Measurements from ENCODE around the gene TLK2.
"Not testable (repeated sequence)": the region's sequence is repeated elsewhere in the genome, so short reads cannot be mapped to it uniquely, and the experiment has no call there.

TLK2 gene

DNA sequence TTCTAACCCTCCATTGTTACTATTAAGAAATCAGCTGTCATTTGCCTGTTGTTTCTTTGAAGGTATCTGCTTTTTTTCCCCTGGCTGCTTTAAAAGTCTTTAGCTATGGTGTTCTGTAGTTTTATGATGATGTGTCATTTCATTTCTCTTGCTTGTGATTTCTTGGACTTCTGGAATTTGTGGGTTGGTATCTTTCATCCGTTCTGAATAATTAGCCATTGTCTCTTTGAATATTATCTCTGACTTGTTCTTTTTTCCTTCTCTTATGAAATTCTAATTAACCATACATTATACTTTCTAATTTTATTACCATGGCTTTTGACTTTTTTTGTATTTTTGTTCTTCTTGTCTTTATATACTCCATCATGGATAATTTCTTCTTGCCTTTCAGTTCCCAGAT, 52.3 kb downstream of the TLK2 start:
- H3K79me2 ChIP-seq (ENCODE audit: low read length); H4K20me1 ChIP-seq (ENCODE audit: insufficient read depth, low read length); H3K36me3 ChIP-seq (replicated peaks; ENCODE audit: low read depth, low read length): not testable (repeated sequence)

DNA sequence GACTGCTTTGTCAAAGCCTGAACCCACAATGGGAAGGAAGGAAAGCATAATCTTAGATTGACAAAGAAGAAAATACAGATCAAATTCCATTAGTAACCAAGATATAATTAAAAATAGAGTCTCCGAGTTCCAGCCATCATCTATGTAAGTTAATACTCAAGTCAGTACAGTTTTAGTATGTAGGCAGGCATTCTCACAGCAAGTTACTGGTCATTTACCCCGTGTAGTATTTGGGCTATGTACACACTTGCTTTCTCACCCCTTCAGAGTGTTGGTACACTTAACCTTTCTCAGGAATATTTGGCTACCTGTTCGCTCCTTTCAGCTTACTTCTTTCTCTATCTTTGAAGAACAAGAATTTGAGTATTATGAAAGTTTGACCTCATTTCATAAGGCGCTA, 57.9 kb downstream of the TLK2 start:
- not testable (repeated sequence) for H3K36me3 ChIP-seq (replicated peaks; ENCODE audit: low read depth, low read length); H3K4me3 ChIP-seq (ENCODE audit: low read length); H2AFZ ChIP-seq (ENCODE audit: low read depth, low read length); H3K9me3 ChIP-seq (ENCODE audit: insufficient read depth, low read length); H3K27ac ChIP-seq (ENCODE audit: low read length); H3K27me3 ChIP-seq (ENCODE audit: low read depth, low read length); H4K20me1 ChIP-seq (ENCODE audit: insufficient read depth, low read length); H3K4me2 ChIP-seq (ENCODE audit: low read length); H3K9ac ChIP-seq (ENCODE audit: low read length); H3K4me1 ChIP-seq (ENCODE audit: low read length); H3K79me2 ChIP-seq (ENCODE audit: low read length)

More for the DNA sequence above, 52.3 kb downstream of the TLK2 start:
- not testable (repeated sequence) for H3K9ac ChIP-seq (ENCODE audit: low read length); H3K27me3 ChIP-seq (ENCODE audit: low read depth, low read length); H3K4me3 ChIP-seq (ENCODE audit: low read length); H3K27ac ChIP-seq (ENCODE audit: low read length); H2AFZ ChIP-seq (ENCODE audit: low read depth, low read length); H3K9me3 ChIP-seq (ENCODE audit: insufficient read depth, low read length); H3K4me1 ChIP-seq (ENCODE audit: low read length); H3K4me2 ChIP-seq (ENCODE audit: low read length)

DNA sequence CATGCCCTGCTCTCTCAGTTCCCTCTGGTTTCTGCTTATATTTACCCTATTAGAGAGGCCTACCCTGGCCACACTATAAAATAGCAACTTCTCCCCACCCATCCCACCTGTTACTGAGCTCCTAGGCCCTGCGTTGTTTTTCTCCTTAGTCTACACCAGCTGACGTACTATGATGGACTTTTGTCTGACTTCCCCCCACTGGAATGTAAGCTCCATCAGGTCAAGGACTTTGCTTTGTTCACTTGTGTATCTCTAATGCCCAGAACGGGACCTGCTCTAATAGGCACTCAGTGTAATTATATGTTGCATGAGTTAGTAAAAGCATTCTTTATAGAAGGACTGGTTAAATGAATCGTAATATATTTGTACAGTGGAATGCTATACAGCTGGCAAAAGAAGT, 62.4 kb downstream of the TLK2 start:
- not testable (repeated sequence) for H3K27me3 ChIP-seq (ENCODE audit: low read depth, low read length); H4K20me1 ChIP-seq (ENCODE audit: insufficient read depth, low read length); H3K9ac ChIP-seq (ENCODE audit: low read length); H3K4me1 ChIP-seq (ENCODE audit: low read length); H3K27ac ChIP-seq (ENCODE audit: low read length); H3K4me3 ChIP-seq (ENCODE audit: low read length); H3K36me3 ChIP-seq (replicated peaks; ENCODE audit: low read depth, low read length); H3K9me3 ChIP-seq (ENCODE audit: insufficient read depth, low read length); H3K4me2 ChIP-seq (ENCODE audit: low read length); H2AFZ ChIP-seq (ENCODE audit: low read depth, low read length)
- H3K79me2 ChIP-seq (ENCODE audit: low read length) = peaks cover 12% of the 10 kb centered on the region; the same call in 1 of the 2 replicates

DNA sequence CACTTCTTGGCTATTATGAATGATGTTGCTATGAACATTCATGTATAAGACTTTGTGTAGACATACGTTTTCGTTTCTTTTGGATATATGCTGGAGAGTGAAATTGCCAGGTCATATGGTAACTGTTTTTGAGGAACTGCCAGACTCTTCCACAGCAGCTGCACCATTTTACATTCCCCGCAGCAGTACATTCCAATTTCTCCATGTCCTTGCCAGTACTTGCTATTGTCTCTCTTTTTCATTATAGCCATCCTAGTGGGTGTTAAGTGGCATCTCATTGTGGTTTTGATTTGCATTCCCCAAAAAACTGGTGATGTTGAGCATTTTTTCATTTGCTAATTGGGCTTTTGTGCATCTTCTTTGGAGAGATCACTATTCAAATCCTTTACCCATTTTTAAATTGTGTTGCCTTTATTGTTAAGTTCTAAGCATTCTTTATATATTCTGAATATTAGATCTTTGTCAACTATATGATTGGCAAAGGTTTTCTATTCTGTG, 64.7 kb downstream of the TLK2 start:
- not testable (repeated sequence) for H3K4me1 ChIP-seq (ENCODE audit: low read length); H3K27ac ChIP-seq (ENCODE audit: low read length); H3K9ac ChIP-seq (ENCODE audit: low read length); H3K27me3 ChIP-seq (ENCODE audit: low read depth, low read length); H3K36me3 ChIP-seq (replicated peaks; ENCODE audit: low read depth, low read length); H3K4me2 ChIP-seq (ENCODE audit: low read length); H3K4me3 ChIP-seq (ENCODE audit: low read length); H2AFZ ChIP-seq (ENCODE audit: low read depth, low read length); H4K20me1 ChIP-seq (ENCODE audit: insufficient read depth, low read length); H3K9me3 ChIP-seq (ENCODE audit: insufficient read depth, low read length)
- peaks cover 12% of the 10 kb centered on the region; the same call in 1 of the 2 replicates for H3K79me2 ChIP-seq (ENCODE audit: low read length)

DNA sequence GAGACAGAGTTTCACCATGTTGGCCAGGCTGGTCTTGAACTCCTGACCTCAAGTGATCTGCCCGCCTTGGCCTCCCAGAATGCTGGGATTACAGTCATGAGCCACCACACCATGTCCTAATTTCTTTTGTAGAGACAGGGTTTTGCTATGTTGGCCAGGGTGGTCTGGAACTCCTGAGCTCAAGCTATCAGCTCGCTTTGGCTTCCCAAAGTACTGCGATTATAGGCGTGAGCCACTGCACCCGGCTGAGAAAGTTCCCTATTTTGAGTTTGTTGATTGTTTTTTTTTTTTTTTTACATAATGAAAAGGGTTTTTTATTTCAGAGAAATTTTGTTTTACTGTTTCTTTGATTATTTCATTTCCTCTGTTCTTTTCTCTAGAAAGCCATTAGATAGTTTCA, 67.4 kb downstream of the TLK2 start:
- H3K4me1 ChIP-seq (ENCODE audit: low read length); H3K4me2 ChIP-seq (ENCODE audit: low read length); H3K36me3 ChIP-seq (replicated peaks; ENCODE audit: low read depth, low read length); H3K27ac ChIP-seq (ENCODE audit: low read length); H3K27me3 ChIP-seq (ENCODE audit: low read depth, low read length); H3K9me3 ChIP-seq (ENCODE audit: insufficient read depth, low read length); H4K20me1 ChIP-seq (ENCODE audit: insufficient read depth, low read length); H3K9ac ChIP-seq (ENCODE audit: low read length); H3K4me3 ChIP-seq (ENCODE audit: low read length); H2AFZ ChIP-seq (ENCODE audit: low read depth, low read length): not testable (repeated sequence)
- H3K79me2 ChIP-seq (ENCODE audit: low read length) = peaks cover 12% of the 10 kb centered on the region; the same call in 1 of the 2 replicates

DNA sequence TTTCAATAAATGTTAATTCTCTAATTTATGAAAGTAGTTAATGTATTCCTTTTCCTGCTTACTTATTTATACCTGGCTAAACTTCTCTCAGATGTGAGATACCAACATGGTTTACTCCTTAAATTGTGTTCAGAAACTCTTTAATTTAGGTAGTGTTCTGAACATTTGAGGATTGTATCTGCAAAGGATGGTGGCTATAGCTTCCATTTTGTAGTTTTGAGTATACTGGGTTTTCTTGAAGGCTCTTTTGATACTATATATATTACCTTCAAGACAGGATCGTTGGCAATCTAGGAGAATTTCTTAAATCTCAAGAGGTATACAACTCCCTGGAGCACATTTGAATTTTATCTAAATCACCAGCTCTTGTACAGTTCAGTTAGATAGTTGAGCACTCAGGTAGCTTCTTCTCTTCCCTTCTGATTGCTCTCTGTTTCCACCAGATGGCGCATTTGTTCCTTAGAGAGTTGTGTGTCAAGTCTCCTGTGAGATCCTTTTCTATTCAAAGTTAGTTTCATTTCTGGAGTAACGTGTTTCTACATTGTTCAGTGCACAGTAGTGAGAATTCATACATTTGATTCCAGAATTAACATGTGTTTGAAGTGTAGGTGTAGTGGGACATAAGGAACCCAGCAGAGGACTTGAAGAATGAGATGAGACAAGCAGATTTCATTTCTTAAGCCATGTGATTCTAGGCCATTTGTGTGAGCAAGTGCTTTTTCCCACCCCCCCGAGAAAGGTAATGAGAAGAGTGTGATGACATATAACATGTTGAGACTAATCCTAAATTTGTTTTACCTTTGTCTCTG, 74.4 kb downstream of the TLK2 start:
- H4K20me1 ChIP-seq (ENCODE audit: insufficient read depth, low read length); H2AFZ ChIP-seq (ENCODE audit: low read depth, low read length); H3K9me3 ChIP-seq (ENCODE audit: insufficient read depth, low read length); H3K4me3 ChIP-seq (ENCODE audit: low read length); H3K36me3 ChIP-seq (replicated peaks; ENCODE audit: low read depth, low read length); H3K27me3 ChIP-seq (ENCODE audit: low read depth, low read length); H3K4me1 ChIP-seq (ENCODE audit: low read length); H3K9ac ChIP-seq (ENCODE audit: low read length); H3K27ac ChIP-seq (ENCODE audit: low read length); H3K79me2 ChIP-seq (ENCODE audit: low read length): not testable (repeated sequence)
- H3K4me2 ChIP-seq (ENCODE audit: low read length) = peak overlapping the region; percentile 77
- peak; percentile 44 for TF ChIP-seq CTCF (IDR thresholded peaks at IDR 0.05; ENCODE audit: low read depth, low read length)

GRCh38 chr17:62557532-62557931, 78.9 kb downstream of the TLK2 start:
- H3K36me3 ChIP-seq (replicated peaks; ENCODE audit: low read depth, low read length); H3K9me3 ChIP-seq (ENCODE audit: insufficient read depth, low read length); H3K27ac ChIP-seq (ENCODE audit: low read length); H3K4me3 ChIP-seq (ENCODE audit: low read length); H3K4me1 ChIP-seq (ENCODE audit: low read length); H4K20me1 ChIP-seq (ENCODE audit: insufficient read depth, low read length); H3K27me3 ChIP-seq (ENCODE audit: low read depth, low read length); H3K4me2 ChIP-seq (ENCODE audit: low read length); H3K79me2 ChIP-seq (ENCODE audit: low read length); H2AFZ ChIP-seq (ENCODE audit: low read depth, low read length); H3K9ac ChIP-seq (ENCODE audit: low read length): not testable (repeated sequence)

DNA sequence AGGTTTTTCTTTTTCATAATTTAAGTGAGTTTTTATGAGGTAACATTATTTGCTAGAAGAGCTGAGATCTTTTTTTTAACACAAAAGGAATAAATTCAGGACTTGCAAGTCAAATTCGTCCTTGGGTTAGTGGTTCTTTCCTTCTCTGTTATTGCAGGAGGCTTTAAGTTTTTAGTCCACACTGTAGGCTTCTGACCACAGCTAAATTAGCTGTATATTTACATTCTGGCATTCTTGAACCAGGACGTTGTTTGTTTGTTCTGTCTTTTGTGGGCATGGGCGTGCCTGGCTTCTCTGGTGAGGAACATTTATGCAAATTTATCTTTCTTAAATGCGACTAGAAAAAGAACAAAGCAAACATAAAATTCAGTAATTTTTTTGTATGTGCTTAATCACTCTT, 80.3 kb downstream of the TLK2 start:
- H2AFZ ChIP-seq (ENCODE audit: low read depth, low read length); H3K27me3 ChIP-seq (ENCODE audit: low read depth, low read length); H3K4me1 ChIP-seq (ENCODE audit: low read length); H3K4me2 ChIP-seq (ENCODE audit: low read length); H3K27ac ChIP-seq (ENCODE audit: low read length); H3K4me3 ChIP-seq (ENCODE audit: low read length); H3K9me3 ChIP-seq (ENCODE audit: insufficient read depth, low read length); H3K79me2 ChIP-seq (ENCODE audit: low read length); H3K9ac ChIP-seq (ENCODE audit: low read length); H4K20me1 ChIP-seq (ENCODE audit: insufficient read depth, low read length): not testable (repeated sequence)
- peaks cover 21% of the 10 kb centered on the region for H3K36me3 ChIP-seq (replicated peaks; ENCODE audit: low read depth, low read length)

DNA sequence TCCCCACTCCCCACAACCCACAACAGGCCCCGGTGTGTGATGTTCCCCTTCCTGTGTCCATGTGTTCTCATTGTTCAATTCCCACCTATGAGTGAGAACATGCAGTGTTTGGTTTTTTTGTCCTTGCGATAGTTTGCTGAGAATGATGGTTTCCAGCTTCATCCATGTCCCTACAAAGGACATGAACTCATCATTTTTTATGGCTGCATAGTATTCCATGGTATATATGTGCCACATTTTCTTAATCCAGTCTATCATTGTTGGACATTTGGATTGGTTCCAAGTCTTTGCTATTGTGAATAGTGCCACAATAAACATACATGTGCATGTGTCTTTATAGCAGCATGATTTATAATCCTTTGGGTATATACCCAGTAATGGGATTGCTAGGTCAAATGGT, 82.3 kb downstream of the TLK2 start:
- H3K36me3 ChIP-seq (replicated peaks; ENCODE audit: low read depth, low read length) = peaks cover 33% of the 10 kb centered on the region
- H2AFZ ChIP-seq (ENCODE audit: low read depth, low read length); H3K4me3 ChIP-seq (ENCODE audit: low read length); H3K79me2 ChIP-seq (ENCODE audit: low read length); H3K4me1 ChIP-seq (ENCODE audit: low read length); H3K9me3 ChIP-seq (ENCODE audit: insufficient read depth, low read length); H4K20me1 ChIP-seq (ENCODE audit: insufficient read depth, low read length); H3K4me2 ChIP-seq (ENCODE audit: low read length); H3K9ac ChIP-seq (ENCODE audit: low read length); H3K27ac ChIP-seq (ENCODE audit: low read length); H3K27me3 ChIP-seq (ENCODE audit: low read depth, low read length): not testable (repeated sequence)
